Astrocyte of the hippocampus (primary cell): ENCODE measurements around the gene ADGRG1.
A peak's percentile ranks its signal among the peaks of the same experiment; 100 is the strongest.

Source experiments
- DNase-seq: peaks from one replicate; pipeline ENCODE4 v3.0.0; 2011; ENCODE audit warnings: low read depth, low spot score

Gene ADGRG1

DNA sequence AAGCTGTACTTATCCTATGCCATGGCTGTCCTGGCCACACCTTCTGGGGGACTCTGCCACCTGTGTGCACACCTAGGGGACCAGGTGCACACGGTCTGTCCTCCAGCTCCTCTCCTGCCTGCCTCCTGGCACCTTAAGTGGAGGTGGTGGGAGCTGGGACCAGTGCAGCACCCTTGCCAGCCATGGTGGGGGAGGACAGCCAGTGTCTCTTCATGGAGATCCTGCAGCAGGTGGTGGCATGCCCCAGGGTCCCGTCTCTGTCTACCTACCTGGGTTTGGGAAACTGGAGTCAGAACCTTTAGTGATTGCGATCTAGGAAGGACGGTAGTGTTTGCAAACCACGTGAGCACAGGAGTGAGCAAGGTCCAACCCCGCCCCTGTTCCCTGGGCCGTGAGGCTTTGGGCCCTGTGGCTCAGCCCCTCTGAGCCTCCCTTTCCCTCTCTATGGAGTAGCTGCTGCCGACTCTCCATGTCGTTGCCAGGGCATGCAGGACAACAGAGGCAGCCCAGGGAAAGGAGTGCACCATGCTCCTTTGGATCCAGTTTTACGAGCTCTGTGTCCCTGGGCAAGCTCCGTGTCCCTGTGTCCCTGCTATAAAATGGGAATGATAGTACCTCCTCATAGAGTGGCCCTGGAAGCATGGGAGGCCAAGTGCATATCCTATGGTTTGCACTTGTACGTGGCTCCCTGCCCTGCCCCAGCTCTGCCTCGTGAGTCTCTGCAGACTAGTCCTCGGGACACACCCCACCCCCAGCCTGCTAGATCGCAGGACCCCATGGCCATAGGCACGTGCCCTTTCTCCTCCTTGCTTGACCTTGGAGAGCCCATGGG is 7.1 kb downstream of the ADGRG1 start:
- DNase-seq = no peak

GRCh38 chr16:57636184-57636583 is 7.8 kb downstream of the ADGRG1 start:
- no peak for DNase-seq

GRCh38 chr16:57637020-57637419 is 8.6 kb downstream of the ADGRG1 start:
- DNase-seq = no peak

DNA sequence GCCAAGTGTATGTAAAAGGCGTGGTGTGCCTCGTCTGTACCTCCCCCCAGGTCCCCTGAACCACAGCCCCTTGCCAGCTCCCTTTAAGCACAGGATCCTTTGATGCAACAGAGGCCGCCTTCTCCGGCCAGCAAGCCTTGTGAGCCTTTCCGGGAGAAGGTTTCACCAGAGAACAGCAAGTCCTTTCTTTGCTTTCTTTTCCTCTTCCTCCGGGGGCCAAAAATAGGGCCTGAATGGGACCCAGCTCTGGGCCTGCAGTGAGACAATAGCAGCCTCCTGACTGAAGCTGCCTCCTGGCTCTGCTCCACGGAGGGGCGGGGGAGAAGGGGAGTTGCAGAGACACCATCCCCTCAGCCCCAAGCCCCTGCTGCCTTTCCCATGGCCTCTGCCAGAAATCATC is 9.0 kb downstream of the ADGRG1 start:
- peak; percentile 39 for DNase-seq

DNA sequence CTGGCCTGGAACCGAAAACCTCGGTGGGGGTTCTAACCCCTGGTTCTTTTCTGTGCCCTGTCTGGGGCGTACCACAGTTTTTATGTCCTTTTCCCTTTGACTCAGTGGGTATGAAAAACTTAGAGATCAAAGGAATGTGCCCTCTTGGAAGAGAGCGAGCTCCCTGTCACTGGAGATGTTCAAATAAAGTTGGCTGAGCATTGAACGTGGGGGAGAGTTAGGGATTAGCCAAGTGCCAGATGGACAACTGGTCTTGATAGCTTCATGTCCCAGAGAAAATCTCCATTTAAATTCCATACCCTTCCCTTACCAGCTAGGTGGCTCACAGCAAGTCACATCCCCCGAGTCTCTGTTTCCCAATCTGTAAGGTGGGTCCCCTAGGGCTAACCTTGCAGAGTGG is 9.5 kb downstream of the ADGRG1 start:
- no peak for DNase-seq

GRCh38 chr16:57638381-57638780 is 10.0 kb downstream of the ADGRG1 start:
- no peak for DNase-seq

DNA sequence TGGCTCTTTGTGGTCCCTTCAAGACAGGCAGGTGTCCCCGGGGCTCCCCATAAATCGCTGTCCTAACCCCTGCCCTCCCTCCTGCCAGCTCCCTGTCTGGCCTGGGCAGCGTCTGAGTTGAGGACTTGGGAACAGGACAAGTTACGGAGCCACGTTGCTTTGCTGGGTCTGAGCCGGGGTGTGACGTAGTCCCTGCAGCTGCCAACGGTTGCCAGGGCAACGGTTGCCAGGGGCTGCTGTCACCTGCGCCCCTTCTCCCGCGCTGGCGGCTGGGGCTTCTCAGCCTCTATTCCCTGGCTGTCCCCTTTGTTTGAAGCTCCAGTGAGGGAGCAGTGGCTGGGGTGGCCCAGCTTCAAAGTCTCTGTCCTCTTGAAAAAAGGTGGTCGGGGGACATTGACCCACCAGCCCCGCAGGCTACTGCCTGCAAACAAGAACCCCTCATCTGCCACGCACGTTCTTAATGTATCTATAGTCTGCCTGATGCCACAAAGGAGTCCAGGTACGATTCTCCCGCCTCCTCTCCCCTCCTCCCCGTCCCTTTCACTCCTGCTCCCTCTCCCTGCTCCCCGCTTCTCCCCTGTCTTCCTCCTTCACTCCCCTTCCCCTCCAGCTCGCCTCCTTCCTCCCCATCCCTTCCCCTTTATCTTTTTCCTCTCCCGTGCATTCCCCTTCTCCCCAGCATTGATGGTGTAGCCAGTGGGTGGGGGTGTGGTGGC is 10.9 kb downstream of the ADGRG1 start:
- peak; percentile 81 for DNase-seq

GRCh38 chr16:57640185-57640584 is 11.8 kb downstream of the ADGRG1 start:
- DNase-seq = no peak

DNA sequence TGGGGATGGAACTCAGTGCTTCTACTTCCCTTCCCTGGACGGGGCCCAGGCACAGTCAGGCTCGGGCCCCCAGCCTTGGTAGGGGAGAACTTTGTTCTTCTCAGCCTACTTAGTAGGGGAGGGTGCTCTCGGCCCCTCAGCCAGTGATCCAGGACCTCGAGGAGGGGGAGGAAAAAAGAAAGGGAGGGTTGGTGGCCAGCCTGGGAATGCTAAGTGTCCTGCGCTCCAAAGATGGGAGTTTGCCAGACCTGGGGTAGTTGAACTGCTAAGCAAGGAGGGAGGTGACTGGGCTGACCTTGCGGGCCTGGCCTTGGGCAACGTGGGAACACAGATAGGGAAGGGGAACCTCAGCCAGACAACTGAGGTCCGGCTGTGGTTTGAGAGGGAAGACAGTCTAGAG is 12.2 kb downstream of the ADGRG1 start:
- no peak for DNase-seq

GRCh38 chr16:57642160-57643135 is 14.0 kb downstream of the ADGRG1 start:
- peak; percentile 45 for DNase-seq

DNA sequence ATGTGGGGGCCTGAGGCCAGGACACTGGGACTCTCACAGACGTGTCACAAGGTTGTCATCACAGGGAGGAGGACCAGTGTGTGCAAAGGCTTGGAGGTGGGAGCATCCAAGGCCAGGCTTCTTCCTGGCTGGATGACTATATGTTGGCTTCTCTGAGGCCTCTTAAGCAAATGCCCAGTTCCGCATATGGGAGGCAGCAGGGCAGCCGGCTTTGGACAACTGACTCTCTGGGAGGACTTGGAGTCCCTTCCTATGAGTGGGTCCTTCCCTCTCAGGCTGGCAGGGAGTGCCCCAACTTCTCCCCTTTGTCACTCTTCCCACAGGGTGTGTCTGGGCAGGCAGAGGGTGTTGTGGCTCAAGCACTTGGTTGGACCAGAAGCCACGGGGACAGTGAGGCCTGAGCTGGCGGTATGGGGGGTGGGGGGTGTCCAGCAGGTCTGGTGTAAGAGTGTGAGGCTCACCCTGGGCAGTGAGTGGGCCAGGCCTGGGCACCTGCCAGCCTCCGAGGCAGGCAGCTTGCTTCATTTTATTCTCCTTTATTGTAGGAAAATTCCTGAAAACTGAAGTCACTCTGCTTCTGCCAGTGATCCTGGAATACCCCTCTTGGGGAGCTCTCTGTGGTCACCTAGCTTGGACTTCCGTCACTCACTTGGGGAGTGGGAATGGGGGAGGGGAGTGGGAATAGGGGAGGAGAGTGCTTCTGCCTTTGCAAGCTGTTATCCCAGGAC is 14.9 kb downstream of the ADGRG1 start:
- DNase-seq = peak; percentile 92

- DNase-seq = no peak
These were observed 15.5 kb downstream of the ADGRG1 start for GRCh38 chr16:57643910-57644309.

DNA sequence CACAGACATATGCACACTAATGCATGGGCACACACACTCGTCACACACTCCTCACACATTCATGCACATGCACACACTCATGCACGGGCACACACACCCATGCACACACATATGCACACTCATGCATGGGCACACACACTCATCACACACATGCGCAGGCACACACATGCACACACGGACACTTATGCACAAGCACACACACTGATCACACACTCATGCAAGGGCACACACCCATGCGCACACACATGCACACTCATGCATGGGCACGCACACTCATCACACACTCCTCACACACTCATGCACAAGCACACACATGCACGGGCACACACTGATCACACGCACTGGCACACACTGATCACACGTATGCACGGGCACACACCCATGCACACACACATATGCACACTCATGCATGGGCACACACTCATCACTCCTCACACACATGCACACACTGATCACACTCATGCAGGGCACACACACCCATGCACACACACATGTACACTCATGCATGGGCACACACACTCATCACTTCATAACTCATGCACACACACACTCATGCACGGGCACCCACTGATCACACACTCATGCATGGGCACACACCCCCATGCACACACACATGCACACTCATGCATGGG is 16.1 kb downstream of the ADGRG1 start:
- no peak for DNase-seq

DNA sequence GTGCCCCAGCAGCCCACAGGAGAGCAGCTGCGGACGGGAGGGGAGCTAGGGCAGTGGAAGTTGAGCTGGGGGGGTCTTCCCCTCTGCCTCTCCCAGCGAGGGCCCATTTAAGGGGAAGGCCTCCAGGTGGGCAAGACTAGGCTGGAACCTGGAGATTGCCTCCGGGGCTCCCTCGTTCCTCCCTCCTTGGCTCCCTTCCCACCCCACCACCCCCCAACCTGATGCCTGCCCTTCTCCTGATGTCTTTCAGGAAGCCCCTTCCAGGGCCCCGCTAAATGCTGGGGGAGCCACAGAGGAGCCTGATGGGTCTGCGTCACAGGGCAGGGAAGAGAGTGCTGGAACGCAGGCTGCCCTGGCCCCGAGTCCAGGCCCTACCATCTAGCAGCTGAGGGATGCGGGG is 16.7 kb downstream of the ADGRG1 start:
- no peak for DNase-seq

- DNase-seq = no peak
These were observed 17.4 kb downstream of the ADGRG1 start for GRCh38 chr16:57645691-57646387.

GRCh38 chr16:57646388-57647039 is 18.1 kb downstream of the ADGRG1 start:
- no peak for DNase-seq

- no peak for DNase-seq
These were observed 18.9 kb downstream of the ADGRG1 start for GRCh38 chr16:57647136-57647875.

DNA sequence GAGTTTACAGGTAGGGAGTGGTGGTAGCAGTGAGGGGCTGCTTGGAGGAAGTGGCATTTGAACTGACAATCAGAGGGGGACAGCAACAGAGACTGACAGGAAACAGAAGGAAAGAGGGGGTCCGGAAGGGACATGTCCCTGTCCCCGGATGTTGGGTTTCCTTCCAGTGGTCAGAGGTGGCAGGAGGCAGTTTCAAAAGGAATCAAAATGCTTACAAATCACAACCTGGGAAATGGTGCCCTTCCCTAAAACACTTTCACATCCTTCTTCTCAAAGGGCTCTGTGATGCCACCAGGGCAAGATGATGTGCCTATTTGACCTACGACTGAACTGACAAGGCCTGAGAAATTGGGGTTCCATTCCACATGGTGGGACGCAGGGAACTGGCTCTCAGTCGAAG is 19.7 kb downstream of the ADGRG1 start:
- DNase-seq = no peak
